HG03045 (cell line): ENCODE results near the gene NFE2L1.
A peak's percentile ranks its signal among the peaks of the same experiment; 100 is the strongest.

ENCODE experiments used
- ATAC-seq: cut with Tn5 transposase; IDR thresholded peaks from one replicate; pipeline ENCODE4 v1.9.1; 2021; ENCODE audit warnings: mild to moderate bottlenecking, moderate library complexity; ENCODE audit not compliant: unreplicated experiment

The NFE2L1 gene

GRCh38 chr17:48107137-48108055, 59.2 kb downstream of the NFE2L1 start, which contains the start of gene SNX11:
SNX11 (plus strand) TSS chr17:48107766; CDS start chr17:48112044, 4,278 bp downstream.
- ATAC-seq = peak; percentile 85

- ATAC-seq = no peak
Observed at GRCh38 chr17:48110761-48111160, 62.6 kb downstream of the NFE2L1 start.
